ENCODE results near the gene SALL4. TPM values are rescaled to one million over a fixed set of nuclear protein-coding genes. Genes with fewer than 3 reads are reported as not detected.

SALL4 gene
- 0.10 TPM for polyA plus RNA-seq (2012; ENCODE audit: insufficient read length, low read depth)

GRCh38 chr20:51802170-51802751, at the start of gene SALL4:
TSS of gene SALL4 (minus strand) at chr20:51802521. CDS start at chr20:51802408, 113 bp downstream.
- TF ChIP-seq SIN3A (IDR thresholded peaks at IDR 0.05; ENCODE audit: borderline replicate concordance, insufficient read depth, low read length): no peak
- no peak for TF ChIP-seq REST (IDR thresholded peaks at IDR 0.05; ENCODE audit: insufficient read depth in 1 of 2, low read depth in 2 of 2, low read length in 2 of 2)
- TF ChIP-seq FOXP2 (optimal IDR thresholded peaks at IDR 0.05; ENCODE audit: borderline replicate concordance, extremely low read depth, extremely low read length, insufficient read depth): no peak
- TF ChIP-seq TAF1 (IDR thresholded peaks at IDR 0.05; ENCODE audit: borderline replicate concordance, insufficient read depth, low read length): no peak
- no peak for TF ChIP-seq POLR2AphosphoS5 (IDR thresholded peaks at IDR 0.05; ENCODE audit: low read depth, low read length)

DNA sequence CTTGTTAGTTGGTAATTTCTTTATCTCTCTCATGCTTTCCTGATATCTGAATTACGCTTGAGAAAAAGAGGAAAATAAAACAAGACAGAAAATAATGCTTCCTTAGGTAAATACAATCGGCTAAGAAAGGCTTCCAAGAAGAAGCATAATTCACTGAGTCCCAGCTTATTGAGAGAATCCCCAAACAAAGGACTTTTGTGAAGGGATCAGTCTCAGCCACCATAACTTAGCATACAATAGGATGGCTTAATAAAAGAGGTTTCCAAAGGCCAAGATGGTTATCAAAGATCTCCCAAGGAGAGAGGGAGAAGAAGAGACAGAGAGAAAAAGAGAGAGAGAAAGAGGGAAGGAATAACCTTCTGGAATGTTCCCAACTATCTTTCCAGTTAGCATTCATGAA, 46.0 kb upstream of the SALL4 start:
- TF ChIP-seq FOXP2 (optimal IDR thresholded peaks at IDR 0.05; ENCODE audit: borderline replicate concordance, extremely low read depth, extremely low read length, insufficient read depth): no peak
- TF ChIP-seq POLR2AphosphoS5 (IDR thresholded peaks at IDR 0.05; ENCODE audit: low read depth, low read length): no peak
- TF ChIP-seq TAF1 (IDR thresholded peaks at IDR 0.05; ENCODE audit: borderline replicate concordance, insufficient read depth, low read length): no peak
- TF ChIP-seq REST (IDR thresholded peaks at IDR 0.05; ENCODE audit: insufficient read depth in 1 of 2, low read depth in 2 of 2, low read length in 2 of 2): no peak
- no peak for TF ChIP-seq SIN3A (IDR thresholded peaks at IDR 0.05; ENCODE audit: borderline replicate concordance, insufficient read depth, low read length)

DNA sequence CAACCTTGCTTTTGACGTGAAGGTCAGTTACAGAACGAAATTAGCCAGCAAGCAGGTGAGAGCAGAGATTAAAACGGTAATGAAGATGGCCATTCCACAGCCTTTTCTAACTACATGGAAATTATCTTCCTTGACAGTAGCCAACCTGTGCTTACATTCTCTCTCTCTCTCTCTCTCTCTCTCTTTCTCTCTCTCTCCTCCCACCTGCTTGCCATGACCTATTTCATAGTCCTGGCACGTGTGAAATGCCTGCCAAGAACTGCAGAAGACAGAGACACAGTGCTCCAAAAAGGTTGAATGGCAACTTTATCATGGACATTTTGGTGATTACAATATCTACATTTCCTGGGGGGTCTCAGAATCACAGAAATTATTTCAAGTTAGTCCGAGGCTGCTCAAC, 38.5 kb upstream of the SALL4 start:
- TF ChIP-seq TAF1 (IDR thresholded peaks at IDR 0.05; ENCODE audit: borderline replicate concordance, insufficient read depth, low read length) (no peak), FOXP2 (optimal IDR thresholded peaks at IDR 0.05; ENCODE audit: borderline replicate concordance, extremely low read depth, extremely low read length, insufficient read depth) (no peak), SIN3A (IDR thresholded peaks at IDR 0.05; ENCODE audit: borderline replicate concordance, insufficient read depth, low read length) (no peak), POLR2AphosphoS5 (IDR thresholded peaks at IDR 0.05; ENCODE audit: low read depth, low read length) (no peak), REST (IDR thresholded peaks at IDR 0.05; ENCODE audit: insufficient read depth in 1 of 2, low read depth in 2 of 2, low read length in 2 of 2) (no peak)

DNA sequence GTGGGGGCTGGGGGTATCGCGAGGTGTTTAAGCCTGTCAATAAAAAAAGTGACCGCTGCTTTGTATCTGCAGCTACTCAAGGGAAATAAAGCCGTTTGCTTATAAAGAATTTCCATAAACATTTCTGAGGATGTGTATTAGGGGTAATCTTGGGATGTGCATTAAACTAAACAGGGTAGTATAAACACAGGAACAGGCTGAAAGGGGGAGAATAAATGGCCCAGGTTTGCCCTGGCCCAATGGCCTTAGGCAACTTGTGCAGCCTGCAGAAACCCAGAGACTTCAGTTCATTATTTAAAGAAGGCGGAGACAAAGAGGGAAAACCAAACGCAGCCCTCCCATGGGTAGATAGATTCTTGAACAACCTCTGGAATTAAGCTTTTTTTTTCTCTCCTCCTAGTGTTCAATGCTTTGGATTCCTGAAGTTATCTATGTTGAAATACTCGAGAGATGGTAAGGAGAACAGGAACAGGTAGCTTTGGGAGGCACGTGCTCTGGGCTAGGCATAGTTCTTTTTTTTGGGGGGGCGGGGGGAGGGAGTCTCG, 35.6 kb upstream of the SALL4 start:
- TF ChIP-seq SIN3A (IDR thresholded peaks at IDR 0.05; ENCODE audit: borderline replicate concordance, insufficient read depth, low read length) (no peak), REST (IDR thresholded peaks at IDR 0.05; ENCODE audit: insufficient read depth in 1 of 2, low read depth in 2 of 2, low read length in 2 of 2) (no peak), POLR2AphosphoS5 (IDR thresholded peaks at IDR 0.05; ENCODE audit: low read depth, low read length) (no peak), FOXP2 (optimal IDR thresholded peaks at IDR 0.05; ENCODE audit: borderline replicate concordance, extremely low read depth, extremely low read length, insufficient read depth) (no peak), TAF1 (IDR thresholded peaks at IDR 0.05; ENCODE audit: borderline replicate concordance, insufficient read depth, low read length) (no peak)
